GM21528 (cell line): ENCODE results near the gene FREM2.

Experiments used
- ATAC-seq: cut with Tn5 transposase; IDR thresholded peaks from one replicate; pipeline ENCODE4 v1.9.1; 2021; ENCODE audit warnings: mild to moderate bottlenecking, moderate library complexity; ENCODE audit not compliant: unreplicated experiment, low FRiP score

The FREM2 gene

DNA sequence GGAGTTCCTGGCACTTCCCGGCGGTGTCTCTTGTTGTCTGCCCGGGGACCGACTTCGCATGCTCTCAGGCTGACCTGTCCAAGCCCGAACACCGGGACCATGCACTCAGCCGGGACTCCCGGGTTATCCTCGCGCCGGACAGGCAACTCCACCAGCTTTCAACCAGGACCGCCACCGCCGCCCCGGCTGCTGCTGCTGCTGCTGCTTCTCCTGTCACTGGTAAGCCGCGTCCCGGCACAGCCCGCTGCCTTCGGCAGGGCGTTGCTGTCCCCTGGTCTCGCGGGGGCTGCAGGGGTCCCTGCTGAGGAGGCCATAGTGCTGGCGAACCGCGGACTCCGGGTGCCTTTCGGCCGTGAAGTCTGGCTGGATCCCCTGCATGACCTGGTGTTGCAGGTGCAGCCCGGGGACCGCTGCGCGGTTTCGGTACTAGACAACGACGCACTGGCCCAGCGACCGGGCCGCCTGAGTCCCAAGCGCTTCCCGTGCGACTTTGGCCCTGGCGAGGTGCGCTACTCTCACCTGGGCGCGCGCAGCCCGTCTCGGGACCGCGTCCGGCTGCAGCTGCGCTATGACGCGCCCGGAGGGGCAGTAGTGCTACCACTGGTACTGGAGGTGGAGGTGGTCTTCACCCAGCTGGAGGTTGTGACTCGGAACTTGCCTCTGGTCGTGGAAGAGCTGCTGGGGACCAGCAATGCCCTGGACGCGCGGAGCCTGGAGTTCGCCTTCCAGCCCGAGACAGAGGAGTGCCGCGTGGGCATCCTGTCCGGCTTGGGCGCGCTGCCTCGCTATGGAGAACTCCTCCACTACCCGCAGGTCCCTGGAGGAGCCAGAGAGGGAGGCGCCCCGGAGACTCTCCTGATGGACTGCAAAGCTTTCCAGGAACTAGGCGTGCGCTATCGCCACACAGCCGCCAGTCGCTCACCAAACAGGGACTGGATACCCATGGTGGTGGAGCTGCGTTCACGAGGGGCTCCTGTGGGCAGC is 661 bp downstream of the FREM2 start:
- no peak for ATAC-seq

- no peak for ATAC-seq
Measured at GRCh38 chr13:38688674-38689073, 1.8 kb downstream of the FREM2 start.

- ATAC-seq, result no peak
Measured at GRCh38 chr13:38690231-38690630, 3.4 kb downstream of the FREM2 start.

- no peak for ATAC-seq
Measured at GRCh38 chr13:38693168-38693567, 6.3 kb downstream of the FREM2 start.

DNA sequence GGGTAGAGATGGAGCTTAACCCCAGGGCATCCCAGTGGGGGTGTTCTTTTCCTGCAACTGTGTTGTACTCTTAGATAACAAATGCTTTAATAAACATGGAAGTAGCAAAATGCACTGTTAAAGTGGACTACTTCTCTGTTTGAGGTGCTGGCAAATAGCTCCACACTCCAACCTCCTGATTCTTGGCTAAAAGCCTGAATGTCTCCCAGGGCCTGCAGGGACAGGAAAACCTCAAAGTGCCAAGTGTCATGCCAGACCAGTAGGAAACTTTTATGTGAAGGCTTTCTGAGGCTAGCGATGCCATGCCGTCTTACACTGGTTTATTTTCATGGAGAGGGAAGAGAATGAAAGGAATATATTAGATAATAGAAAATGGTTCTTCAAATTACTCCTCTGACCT is 6.8 kb downstream of the FREM2 start:
- no peak for ATAC-seq

DNA sequence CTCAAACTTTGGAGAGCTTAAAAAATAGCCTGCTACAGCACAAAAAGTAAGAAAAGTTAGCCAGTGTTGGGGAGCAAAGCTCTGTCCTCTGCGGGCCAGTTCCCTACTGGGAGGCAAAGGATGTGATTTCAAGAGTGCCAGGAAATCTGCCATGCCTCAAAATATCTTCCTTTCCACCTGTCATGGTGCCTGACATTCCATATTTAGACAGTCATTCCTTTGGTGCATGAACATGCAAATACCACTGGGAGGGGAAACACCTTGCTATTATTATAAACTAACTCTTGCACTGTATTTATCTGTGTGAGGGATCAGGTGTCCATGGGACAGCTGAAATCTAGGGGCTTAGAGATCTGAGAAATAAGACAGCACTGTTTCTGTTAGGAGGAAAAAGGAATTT is 10.3 kb downstream of the FREM2 start:
- no peak for ATAC-seq

GRCh38 chr13:38697628-38698333 is 10.9 kb downstream of the FREM2 start:
- no peak for ATAC-seq

GRCh38 chr13:38700051-38700450 is 13.2 kb downstream of the FREM2 start:
- ATAC-seq, result no peak

- no peak for ATAC-seq
Measured at GRCh38 chr13:38702669-38703068, 15.8 kb downstream of the FREM2 start.

DNA sequence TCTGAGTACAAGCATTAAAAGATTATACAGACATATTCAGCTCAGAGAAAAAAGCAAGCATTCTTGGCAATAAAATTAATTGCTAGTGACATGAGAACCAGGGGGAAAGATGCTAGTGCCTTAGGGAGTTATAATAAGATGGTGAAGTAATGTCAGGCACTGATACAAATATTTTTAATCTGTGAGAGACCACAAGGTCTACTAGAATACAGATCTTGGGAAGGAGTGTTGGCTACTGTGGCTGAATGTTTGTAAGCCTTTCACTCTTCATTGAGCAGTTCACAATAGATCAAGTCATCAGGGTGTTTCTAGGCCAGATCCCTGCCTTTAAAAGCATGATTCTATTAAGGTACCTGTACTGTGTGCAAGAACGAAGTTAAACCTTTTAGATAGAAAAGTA is 16.4 kb downstream of the FREM2 start:
- ATAC-seq, result no peak

DNA sequence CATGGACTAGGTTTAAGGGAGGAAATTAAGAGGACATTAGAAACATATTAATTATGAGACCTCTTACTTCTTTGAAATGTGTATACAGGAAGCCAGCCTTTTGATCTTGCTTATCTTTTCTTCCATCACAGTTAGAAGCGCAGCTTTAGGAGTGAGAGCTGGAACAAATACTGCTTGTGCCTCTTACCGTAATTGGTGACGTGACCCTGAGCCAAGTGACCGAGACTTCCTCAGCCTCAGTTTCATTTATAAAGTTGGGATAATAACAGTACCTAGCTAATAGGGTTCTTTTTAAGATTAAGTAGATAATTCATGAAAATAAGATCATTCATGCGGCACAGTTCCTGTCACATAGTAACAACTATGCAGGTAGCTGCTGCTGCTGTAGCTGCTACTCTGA is 18.5 kb downstream of the FREM2 start:
- ATAC-seq, result no peak

DNA sequence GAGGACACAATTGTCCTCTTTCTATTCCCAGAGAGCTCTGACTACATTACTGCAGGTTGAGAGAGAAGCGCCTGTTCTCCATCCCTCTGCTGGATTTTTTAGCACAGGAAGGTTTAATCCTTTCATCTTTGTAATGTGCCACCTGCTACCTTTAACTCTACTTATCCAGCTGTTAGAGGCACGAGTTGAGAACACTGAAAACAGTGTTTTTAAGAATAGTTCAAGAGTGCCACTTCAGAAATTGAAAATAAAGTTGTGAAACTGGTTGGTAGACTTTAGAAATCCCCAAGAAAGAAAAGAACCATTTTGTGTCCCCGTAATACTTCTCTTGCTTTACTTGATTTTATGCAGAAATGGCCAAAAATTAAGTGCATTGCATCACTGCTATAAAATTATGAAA is 20.6 kb downstream of the FREM2 start:
- ATAC-seq, result no peak

DNA sequence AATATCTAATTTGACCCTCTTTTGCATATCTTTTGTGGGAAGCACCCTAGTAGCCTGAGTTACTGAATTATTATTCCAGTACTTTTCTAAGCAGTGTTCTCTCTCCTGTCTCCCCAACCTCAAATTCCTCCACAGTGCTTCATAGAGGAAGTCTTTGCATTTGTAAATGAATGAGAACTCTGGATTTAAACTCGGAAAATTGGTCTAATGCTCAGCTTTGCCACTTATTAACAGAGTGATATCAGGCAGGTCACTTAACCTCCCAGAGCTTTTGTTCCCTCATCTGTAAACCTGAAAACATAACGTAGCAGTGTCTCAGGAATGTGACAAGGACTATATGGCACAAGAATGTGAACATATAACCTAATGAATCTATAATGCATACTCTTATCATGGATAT is 26.2 kb downstream of the FREM2 start:
- ATAC-seq, result no peak

GRCh38 chr13:38718374-38718773 is 31.5 kb downstream of the FREM2 start:
- no peak for ATAC-seq

DNA sequence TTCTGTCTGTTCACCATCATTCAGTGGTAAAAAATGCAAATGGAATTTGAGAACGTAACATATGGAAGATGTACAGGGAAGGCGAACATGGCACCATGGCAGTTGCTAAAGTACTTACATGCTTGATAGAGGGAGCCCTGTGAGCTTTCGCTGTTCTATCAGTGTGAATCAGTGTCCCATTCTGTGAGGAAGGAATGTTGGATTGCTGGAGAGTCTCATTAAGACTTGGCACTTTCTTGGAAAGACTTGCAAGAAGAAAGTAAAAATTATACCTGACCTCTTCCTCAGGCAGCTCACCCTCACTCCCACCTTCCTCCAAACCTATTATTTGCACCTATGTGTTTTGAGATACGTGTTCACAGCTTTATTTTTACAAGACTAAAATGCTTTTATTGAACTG is 43.5 kb downstream of the FREM2 start:
- ATAC-seq, result no peak

DNA sequence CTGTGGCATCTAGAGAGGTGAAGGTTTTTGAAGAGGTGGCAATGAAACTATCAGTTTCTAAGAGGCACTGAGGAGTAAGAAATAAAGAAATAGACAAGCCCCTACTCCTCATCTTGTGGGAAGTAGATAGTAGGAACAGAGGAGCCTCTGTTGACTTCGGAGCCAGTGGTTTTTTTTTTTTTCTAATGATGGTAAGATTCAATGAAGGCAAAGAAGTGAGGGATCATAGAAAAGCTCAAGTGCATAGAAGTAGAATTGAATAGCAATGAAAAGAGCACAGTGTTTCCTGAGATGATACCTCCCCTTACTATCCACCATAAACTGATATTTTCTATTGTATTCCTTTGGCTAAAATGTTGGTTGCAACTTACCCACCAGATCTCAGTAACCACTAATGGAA is 46.3 kb downstream of the FREM2 start:
- no peak for ATAC-seq

DNA sequence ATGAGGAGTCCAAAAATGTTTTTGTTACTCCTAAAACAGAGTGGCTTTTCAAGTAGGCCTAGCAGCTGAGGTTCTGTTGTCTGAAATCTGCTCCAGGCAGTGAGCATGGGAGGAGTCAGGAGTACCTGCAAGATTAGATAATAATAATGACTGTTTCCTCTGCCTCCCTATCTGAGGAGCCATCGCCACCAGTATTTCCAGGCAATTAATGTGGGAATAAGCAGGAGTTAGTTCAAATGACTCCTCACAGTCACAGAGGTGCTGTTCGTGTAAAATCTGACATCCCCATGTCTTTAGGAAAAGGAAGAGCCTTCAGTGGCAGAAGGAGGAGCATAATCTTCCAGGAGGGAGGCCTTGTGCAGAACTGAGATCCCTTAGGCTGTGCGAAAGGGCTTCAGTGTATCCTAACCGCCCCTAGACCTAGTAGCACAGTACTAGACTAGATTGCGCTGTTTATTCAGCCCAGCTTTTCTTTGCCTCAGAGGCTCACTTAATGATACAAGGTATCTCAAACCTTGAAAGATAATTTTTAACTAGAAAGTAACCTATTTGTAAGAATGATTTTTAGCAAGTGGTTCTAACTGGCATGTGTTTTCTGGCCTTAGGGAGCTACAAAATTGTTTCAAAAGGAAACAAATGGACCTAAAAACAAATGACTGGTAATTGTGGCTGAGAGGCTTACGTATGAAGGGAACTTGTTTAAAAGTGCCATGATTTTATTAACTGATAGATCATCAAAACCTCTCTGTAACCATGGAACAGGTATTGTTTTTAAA is 49.0 kb downstream of the FREM2 start:
- no peak for ATAC-seq

DNA sequence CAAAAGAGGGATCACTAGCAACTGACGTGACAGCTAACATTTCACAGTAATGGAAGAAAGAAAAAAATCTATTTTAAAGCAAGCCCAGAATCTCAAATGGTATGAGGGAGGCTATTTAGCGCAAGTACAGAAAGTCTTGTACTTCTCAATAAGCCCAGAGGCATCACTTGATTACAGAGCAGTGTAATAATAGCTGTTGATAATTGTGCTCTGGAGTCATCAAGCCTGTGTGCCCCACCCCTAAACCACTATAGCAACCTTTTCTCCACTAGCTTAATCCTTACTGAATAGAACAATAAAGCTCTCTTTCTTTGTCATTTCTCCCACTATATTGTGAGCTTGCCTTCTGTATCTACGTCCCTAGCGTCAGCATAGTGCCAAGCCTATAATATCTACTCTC is 56.6 kb downstream of the FREM2 start:
- no peak for ATAC-seq

DNA sequence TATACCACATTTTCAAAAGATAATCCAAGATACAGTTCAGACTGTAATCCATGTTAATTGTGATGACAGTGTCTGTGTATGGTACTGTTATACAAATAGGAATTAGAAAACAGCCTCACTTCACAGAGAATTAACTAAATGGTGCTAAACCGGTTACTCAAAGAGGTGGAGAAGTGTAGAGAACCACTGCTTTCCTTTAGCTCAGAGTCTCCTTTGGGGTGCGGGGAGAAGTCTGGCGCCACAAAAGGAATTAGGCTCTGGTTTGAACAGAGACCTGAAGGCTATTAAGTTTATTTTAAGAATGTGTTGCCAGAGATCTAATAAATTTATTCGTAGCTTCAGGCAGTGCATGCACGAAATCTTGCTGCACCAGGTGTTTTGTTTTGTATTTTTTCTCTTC is 65.8 kb downstream of the FREM2 start:
- no peak for ATAC-seq

DNA sequence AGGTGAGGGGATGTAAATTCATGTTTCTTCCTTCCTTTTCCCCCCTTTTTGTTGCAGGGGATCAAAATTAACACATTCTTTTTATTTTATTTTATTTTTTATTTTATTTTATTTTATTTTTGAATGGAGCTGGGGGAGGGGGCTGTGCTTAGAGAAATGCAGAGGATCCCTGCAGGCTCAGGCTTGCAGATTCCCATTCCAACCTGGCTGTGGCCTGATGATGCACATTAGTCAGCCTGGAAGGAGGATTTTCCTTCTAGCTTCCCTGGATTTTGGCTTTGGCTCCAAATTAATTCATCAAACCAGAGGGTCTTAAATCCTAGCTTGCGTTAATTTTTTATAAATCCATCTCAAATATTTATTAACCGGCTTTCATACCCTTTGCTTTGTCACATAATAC is 67.0 kb downstream of the FREM2 start:
- no peak for ATAC-seq

DNA sequence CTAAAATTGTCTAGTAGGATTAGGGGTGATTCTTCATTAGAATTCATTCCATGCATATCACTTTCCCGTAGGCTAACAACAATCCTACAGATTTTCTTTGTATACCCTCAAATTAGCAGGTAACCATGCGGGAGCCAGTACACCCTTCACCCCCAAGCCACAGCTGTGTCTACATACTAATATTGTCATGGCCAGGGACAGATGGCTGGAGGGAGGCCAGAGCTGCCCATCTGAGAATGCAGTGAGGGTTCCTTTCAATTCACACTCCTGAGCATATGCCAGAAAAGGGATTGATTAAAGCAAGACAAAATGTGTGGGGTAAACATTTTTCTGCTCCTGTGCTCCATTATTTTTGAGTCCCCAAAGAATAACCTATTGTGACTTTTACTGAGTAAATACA is 68.9 kb downstream of the FREM2 start:
- ATAC-seq, result no peak
